ENCODE results near the gene TNFSF11.

The TNFSF11 gene

DNA sequence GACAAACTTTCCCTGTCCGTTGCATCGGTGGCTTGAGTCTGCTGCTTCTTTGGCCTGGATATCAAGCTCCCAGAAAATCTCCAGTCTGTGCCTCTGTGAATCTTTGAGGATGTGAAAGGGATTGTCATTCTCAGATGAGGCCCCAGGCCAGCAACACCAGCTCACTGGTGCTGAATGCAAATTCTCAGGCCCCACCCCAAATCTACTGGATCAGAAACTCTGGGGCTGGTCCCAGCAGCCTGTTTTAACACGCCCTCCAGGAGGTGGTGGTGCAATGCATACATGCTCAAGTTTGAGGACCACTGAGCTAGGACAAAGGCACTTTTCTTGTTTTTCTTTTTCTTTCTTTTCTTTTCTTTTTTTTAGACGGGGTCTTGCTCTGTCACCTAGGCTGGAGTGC lies 23.6 kb downstream of the TNFSF11 start:
- Mint-ChIP-seq H3K9me3 (no peaks in the 10 kb centered on the region), H3K27me3 (peaks cover 44% of the 10 kb centered on the region), H3K27ac (ENCODE audit: low read depth) (no peak overlapping the region), H3K4me3 (no peak overlapping the region), H3K4me1 (no peaks in the 10 kb centered on the region), H3K36me3 (ENCODE audit: insufficient read depth) (no peaks in the 10 kb centered on the region)
- no peak for DNase-seq (ENCODE audit: low spot score in 2 of 2)
- ATAC-seq (replicated peaks; ENCODE audit: extremely low read depth, poor library complexity, severe bottlenecking), result no peak

DNA sequence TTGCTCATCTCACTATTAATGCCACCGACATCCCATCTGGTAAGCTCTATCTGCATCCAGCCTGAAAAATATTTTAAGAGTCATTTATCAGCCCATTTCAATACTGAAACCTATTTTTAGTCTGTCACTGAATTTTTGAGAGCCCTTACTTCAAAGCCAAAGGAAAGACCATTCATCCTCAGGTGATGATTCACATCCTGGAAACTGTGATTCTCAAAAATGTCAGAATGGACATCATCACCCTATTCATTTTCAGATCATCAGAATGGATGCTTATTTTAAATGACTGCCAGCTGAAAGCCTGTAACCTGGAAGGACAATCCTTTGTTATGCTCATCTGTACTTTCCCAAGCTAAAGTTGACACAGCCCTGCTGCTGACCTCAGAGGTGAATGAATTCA lies 27.0 kb downstream of the TNFSF11 start:
- Mint-ChIP-seq H3K9me3 (no peaks in the 10 kb centered on the region), H3K27ac (ENCODE audit: low read depth) (no peak overlapping the region), H3K27me3 (peaks cover 26% of the 10 kb centered on the region), H3K36me3 (ENCODE audit: insufficient read depth) (no peaks in the 10 kb centered on the region), H3K4me1 (no peaks in the 10 kb centered on the region), H3K4me3 (no peak overlapping the region)
- ATAC-seq (replicated peaks; ENCODE audit: extremely low read depth, poor library complexity, severe bottlenecking) (no peak), DNase-seq (ENCODE audit: low spot score in 2 of 2) (no peak)

DNA sequence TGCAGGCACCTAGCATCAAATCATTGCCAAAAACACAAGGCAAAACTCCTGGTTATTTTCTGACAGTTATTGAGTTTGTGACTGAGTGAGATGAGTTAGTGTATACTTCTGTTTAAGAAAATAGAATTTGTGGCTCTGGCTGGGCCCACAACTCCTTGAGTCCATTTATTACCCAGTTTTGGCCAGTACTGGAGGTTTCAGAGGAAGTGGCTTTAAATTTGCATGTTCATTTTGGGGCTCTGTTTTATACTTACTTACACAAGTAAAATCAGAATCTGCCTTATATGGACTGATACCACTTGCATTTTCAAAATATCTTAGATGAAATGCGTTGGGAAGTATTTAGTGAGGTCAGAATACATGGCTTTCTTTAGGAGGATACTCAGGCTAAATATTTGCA lies 29.0 kb downstream of the TNFSF11 start:
- Mint-ChIP-seq H3K36me3 (ENCODE audit: insufficient read depth) (no peaks in the 10 kb centered on the region), H3K27ac (ENCODE audit: low read depth) (no peak overlapping the region), H3K4me3 (no peak overlapping the region), H3K27me3 (peaks cover 34% of the 10 kb centered on the region), H3K4me1 (no peaks in the 10 kb centered on the region), H3K9me3 (no peaks in the 10 kb centered on the region)
- ATAC-seq (replicated peaks; ENCODE audit: extremely low read depth, poor library complexity, severe bottlenecking), result no peak
- no peak for DNase-seq (ENCODE audit: low spot score in 2 of 2)

GRCh38 chr13:42603571-42603970 lies 29.6 kb downstream of the TNFSF11 start:
- no peaks in the 10 kb centered on the region for H3K9me3 Mint-ChIP-seq
- H3K27me3 Mint-ChIP-seq, result peaks cover 33% of the 10 kb centered on the region
- no peaks in the 10 kb centered on the region for H3K36me3 Mint-ChIP-seq (ENCODE audit: insufficient read depth)
- ATAC-seq (replicated peaks; ENCODE audit: extremely low read depth, poor library complexity, severe bottlenecking) (no peak), DNase-seq (ENCODE audit: low spot score in 2 of 2) (no peak)
- no peak overlapping the region for H3K4me3 Mint-ChIP-seq
- H3K4me1 Mint-ChIP-seq, result no peaks in the 10 kb centered on the region
- no peak overlapping the region for H3K27ac Mint-ChIP-seq (ENCODE audit: low read depth)

- no peak overlapping the region for H3K4me3 Mint-ChIP-seq
- H3K36me3 Mint-ChIP-seq (ENCODE audit: insufficient read depth), result no peaks in the 10 kb centered on the region
- no peak for ATAC-seq (replicated peaks; ENCODE audit: extremely low read depth, poor library complexity, severe bottlenecking)
- H3K27me3 Mint-ChIP-seq, result peaks cover 37% of the 10 kb centered on the region
- H3K4me1 Mint-ChIP-seq, result no peaks in the 10 kb centered on the region
- H3K27ac Mint-ChIP-seq (ENCODE audit: low read depth), result no peak overlapping the region
- H3K9me3 Mint-ChIP-seq, result no peaks in the 10 kb centered on the region
- DNase-seq (ENCODE audit: low spot score in 2 of 2), result no peak
Observed at GRCh38 chr13:42607546-42607945, 33.6 kb downstream of the TNFSF11 start.

- Mint-ChIP-seq H3K9me3 (no peaks in the 10 kb centered on the region), H3K27ac (ENCODE audit: low read depth) (no peak overlapping the region), H3K4me1 (no peaks in the 10 kb centered on the region), H3K36me3 (ENCODE audit: insufficient read depth) (no peaks in the 10 kb centered on the region), H3K4me3 (no peak overlapping the region), H3K27me3 (peaks cover 49% of the 10 kb centered on the region)
- ATAC-seq (replicated peaks; ENCODE audit: extremely low read depth, poor library complexity, severe bottlenecking) (no peak), DNase-seq (ENCODE audit: low spot score in 2 of 2) (no peak)
Observed at GRCh38 chr13:42610649-42611048, 36.7 kb downstream of the TNFSF11 start.

DNA sequence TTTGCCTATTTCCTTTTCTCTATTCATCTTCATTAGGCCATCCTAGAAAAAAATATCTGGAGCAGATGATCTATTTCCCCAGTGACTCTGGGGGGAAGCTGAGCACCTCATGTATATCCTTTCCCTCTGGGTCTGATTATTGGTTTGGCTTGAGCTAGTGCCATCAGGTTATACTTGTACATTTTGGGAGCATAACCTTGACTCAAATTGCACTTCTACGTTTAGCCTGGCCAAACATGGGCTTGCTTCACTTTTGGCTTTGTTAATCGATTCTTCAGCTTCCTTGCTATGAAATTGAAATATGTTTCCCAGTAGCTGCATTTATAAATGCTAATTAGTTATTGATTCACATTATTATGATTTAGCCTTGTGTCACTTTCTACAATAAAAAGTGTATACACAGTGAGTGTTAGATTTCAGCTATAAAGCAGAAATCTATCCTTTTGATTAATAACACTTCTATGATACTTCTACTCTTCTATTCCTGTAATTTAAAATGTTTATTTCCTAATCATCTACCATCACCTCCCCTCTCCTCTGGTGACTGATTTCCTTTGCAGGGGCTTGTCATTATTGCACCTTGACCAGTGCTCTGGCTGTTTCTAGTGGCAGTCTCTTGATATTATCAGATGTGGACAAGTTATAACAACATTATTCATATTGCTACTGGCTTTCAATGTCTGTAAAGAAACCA lies 37.3 kb downstream of the TNFSF11 start:
- ATAC-seq (replicated peaks; ENCODE audit: extremely low read depth, poor library complexity, severe bottlenecking) (no peak), DNase-seq (ENCODE audit: low spot score in 2 of 2) (no peak)
- Mint-ChIP-seq H3K27ac (ENCODE audit: low read depth) (no peak overlapping the region), H3K4me3 (no peak overlapping the region), H3K27me3 (peaks cover 43% of the 10 kb centered on the region), H3K9me3 (no peaks in the 10 kb centered on the region), H3K4me1 (no peaks in the 10 kb centered on the region), H3K36me3 (ENCODE audit: insufficient read depth) (no peaks in the 10 kb centered on the region)

GRCh38 chr13:42612021-42612765 lies 38.2 kb downstream of the TNFSF11 start:
- H3K27ac Mint-ChIP-seq (ENCODE audit: low read depth), result no peak overlapping the region
- no peaks in the 10 kb centered on the region for H3K4me1 Mint-ChIP-seq
- DNase-seq (ENCODE audit: low spot score in 2 of 2), result no peak
- no peaks in the 10 kb centered on the region for H3K9me3 Mint-ChIP-seq
- ATAC-seq (replicated peaks; ENCODE audit: extremely low read depth, poor library complexity, severe bottlenecking), result no peak
- H3K27me3 Mint-ChIP-seq, result peaks cover 41% of the 10 kb centered on the region
- H3K36me3 Mint-ChIP-seq (ENCODE audit: insufficient read depth), result no peaks in the 10 kb centered on the region
- no peak overlapping the region for H3K4me3 Mint-ChIP-seq

- H3K27me3 Mint-ChIP-seq, result peaks cover 27% of the 10 kb centered on the region
- H3K4me3 Mint-ChIP-seq, result no peak overlapping the region
- no peak for ATAC-seq (replicated peaks; ENCODE audit: extremely low read depth, poor library complexity, severe bottlenecking)
- no peaks in the 10 kb centered on the region for H3K9me3 Mint-ChIP-seq
- no peaks in the 10 kb centered on the region for H3K36me3 Mint-ChIP-seq (ENCODE audit: insufficient read depth)
- no peak for DNase-seq (ENCODE audit: low spot score in 2 of 2)
- H3K27ac Mint-ChIP-seq (ENCODE audit: low read depth), result no peak overlapping the region
- H3K4me1 Mint-ChIP-seq, result no peaks in the 10 kb centered on the region
Observed at GRCh38 chr13:42614436-42615035, 40.6 kb downstream of the TNFSF11 start.

DNA sequence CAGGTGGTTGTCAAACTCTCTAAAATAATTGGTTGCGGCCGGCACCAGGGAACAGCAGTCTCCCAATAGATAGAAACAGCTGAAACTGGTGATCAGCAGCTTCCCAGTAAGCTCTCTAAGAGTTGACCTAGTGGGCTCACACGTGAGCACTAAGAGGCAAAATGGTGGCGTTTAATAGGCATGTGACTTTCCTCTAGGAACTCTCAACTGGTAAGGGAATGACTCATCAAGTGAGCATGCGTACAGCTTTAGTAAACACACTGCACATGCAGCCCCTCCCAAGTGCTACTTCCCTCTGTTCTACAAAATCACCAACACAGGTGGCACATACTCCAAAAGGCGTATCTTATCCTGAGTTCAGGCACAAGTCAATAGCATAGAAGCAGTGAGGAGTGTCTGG lies 41.7 kb downstream of the TNFSF11 start:
- ATAC-seq (replicated peaks; ENCODE audit: extremely low read depth, poor library complexity, severe bottlenecking) (no peak), DNase-seq (ENCODE audit: low spot score in 2 of 2) (no peak)
- Mint-ChIP-seq H3K9me3 (no peaks in the 10 kb centered on the region), H3K27me3 (peaks cover 26% of the 10 kb centered on the region), H3K4me3 (no peak overlapping the region), H3K27ac (ENCODE audit: low read depth) (no peak overlapping the region), H3K36me3 (ENCODE audit: insufficient read depth) (no peaks in the 10 kb centered on the region), H3K4me1 (no peaks in the 10 kb centered on the region)

- ATAC-seq (replicated peaks; ENCODE audit: extremely low read depth, poor library complexity, severe bottlenecking), result no peak
- no peak overlapping the region for H3K27ac Mint-ChIP-seq (ENCODE audit: low read depth)
- peaks cover 34% of the 10 kb centered on the region for H3K27me3 Mint-ChIP-seq
- H3K36me3 Mint-ChIP-seq (ENCODE audit: insufficient read depth), result no peaks in the 10 kb centered on the region
- H3K4me1 Mint-ChIP-seq, result no peaks in the 10 kb centered on the region
- DNase-seq (ENCODE audit: low spot score in 2 of 2), result no peak
- H3K4me3 Mint-ChIP-seq, result no peak overlapping the region
- H3K9me3 Mint-ChIP-seq, result no peaks in the 10 kb centered on the region
Observed at GRCh38 chr13:42617221-42617620, 43.3 kb downstream of the TNFSF11 start.

DNA sequence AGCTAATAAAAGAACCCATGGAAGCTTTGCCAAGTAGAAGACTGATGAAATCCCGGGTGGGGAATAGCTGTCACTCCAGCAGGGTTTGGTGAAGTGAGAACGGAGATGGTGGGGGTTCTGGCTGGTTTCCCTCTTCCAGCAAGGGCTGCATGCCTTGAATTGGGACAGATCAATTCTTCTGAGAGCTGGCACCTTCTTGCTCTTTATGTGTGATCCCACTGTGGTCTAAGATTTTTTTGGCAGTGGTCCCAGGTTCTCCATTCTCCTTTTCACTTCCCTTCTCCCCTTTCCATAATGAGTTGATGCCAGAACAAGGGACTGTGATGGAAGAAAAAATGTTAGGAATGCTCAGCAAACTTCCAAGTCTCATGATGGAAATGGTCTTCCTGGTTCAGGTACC lies 50.0 kb downstream of the TNFSF11 start:
- no peak for DNase-seq (ENCODE audit: low spot score in 2 of 2)

DNA sequence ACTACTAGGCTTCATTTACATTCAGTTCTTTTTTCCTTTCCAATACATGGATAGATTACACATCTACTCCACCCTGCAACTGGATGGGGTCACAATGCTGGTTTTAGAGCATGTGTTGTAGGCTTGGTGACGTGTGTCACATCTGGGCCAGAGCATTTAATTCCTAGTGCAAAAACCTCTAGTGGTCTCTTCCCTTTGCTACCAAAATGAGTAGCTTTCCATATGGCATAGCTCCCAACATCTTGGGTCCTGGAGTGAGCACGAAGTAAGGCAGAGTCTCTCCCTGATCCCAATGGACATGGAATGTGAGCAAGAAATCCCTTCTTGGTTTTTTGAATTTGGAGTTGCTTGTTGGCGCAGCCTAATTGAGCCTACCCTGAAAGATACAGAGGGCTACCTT lies 51.7 kb downstream of the TNFSF11 start:
- no peak overlapping the region for H3K4me3 Mint-ChIP-seq
- no peak overlapping the region for H3K27ac Mint-ChIP-seq (ENCODE audit: low read depth)
- DNase-seq (ENCODE audit: low spot score in 2 of 2) (no peak), ATAC-seq (replicated peaks; ENCODE audit: extremely low read depth, poor library complexity, severe bottlenecking) (no peak)
- no peaks in the 10 kb centered on the region for H3K9me3 Mint-ChIP-seq
- no peaks in the 10 kb centered on the region for H3K36me3 Mint-ChIP-seq (ENCODE audit: insufficient read depth)
- H3K4me1 Mint-ChIP-seq, result no peaks in the 10 kb centered on the region
- H3K27me3 Mint-ChIP-seq, result peaks cover 50% of the 10 kb centered on the region

More for the DNA sequence above, 50.0 kb downstream of the TNFSF11 start:
- Mint-ChIP-seq H3K4me1 (no peaks in the 10 kb centered on the region), H3K27ac (ENCODE audit: low read depth) (no peak overlapping the region), H3K27me3 (peaks cover 50% of the 10 kb centered on the region), H3K4me3 (no peak overlapping the region), H3K9me3 (no peaks in the 10 kb centered on the region), H3K36me3 (ENCODE audit: insufficient read depth) (no peaks in the 10 kb centered on the region)
- no peak for ATAC-seq (replicated peaks; ENCODE audit: extremely low read depth, poor library complexity, severe bottlenecking)
